PC-3 (cell line): ENCODE measurements around the gene CLSTN3. TPM values are rescaled to one million over a fixed set of nuclear protein-coding genes. Genes with fewer than 3 reads are reported as not detected.

Experiments used
- ATAC-seq: fragments of 200-7000 bp; cut with Tn5 transposase; 2 replicates; pipeline ENCODE4 v1.9.1; 2020; ENCODE audit warnings: mild to moderate bottlenecking, moderate library complexity
- BruUV-seq: library from RNA; stranded (reverse); fragments of 400-500 nt; replicated peaks from 2 replicates; lab custom pipeline; 2021; lab: Mats Ljungman, UMichigan
- CTCF ChIA-PET: fragments of 300-600 bp; sonication (Branson Sonifier 250); formaldehyde crosslinking; loops from one replicate; lab custom pipeline; 2022; ENCODE audit warnings: antibody characterized with exemption; lab: Charles Lee
- POLR2A ChIA-PET: fragments of 300-600 bp; sonication (Branson Sonifier 250); formaldehyde crosslinking; loops from one replicate; lab custom pipeline; 2022; ENCODE audit warnings: antibody characterized with exemption; ENCODE audit not compliant: unreplicated experiment; lab: Charles Lee
- DNase-seq: peaks from one replicate; pipeline ENCODE4 v3.0.0-alpha.2; 2015
- H2AFZ ChIP-seq: fragments of 300-600 bp; sonication (generic); 2 replicates; pipeline ENCODE4 v1.6.0; 2016; ENCODE audit warnings: antibody characterized with exemption, low read length
- H3F3A ChIP-seq: fragments of 300-600 bp; sonication (generic); one replicate; pipeline ENCODE4 v1.6.0; 2017; ENCODE audit warnings: antibody characterized with exemption, low read length, control low read depth, mild to moderate bottlenecking; ENCODE audit not compliant: unreplicated experiment
- H3K27ac ChIP-seq: fragments of 300-600 bp; sonication (generic); 2 replicates; pipeline ENCODE4 v1.5.1; 2016; ENCODE audit warnings: mild to moderate bottlenecking, low read length
- H3K27me3 ChIP-seq: fragments of 300-600 bp; sonication (generic); 2 replicates; pipeline ENCODE4 v1.6.1; 2016; ENCODE audit warnings: low read length, mixed read lengths
- H3K36me3 ChIP-seq: fragments of 300-600 bp; sonication (generic); 2 replicates; pipeline ENCODE4 v1.6.1; 2016; ENCODE audit warnings: low read depth, mixed run types, low read length, mixed read lengths
- H3K4me1 ChIP-seq: fragments of 300-600 bp; sonication (generic); 2 replicates; pipeline ENCODE4 v1.5.1; 2016; ENCODE audit warnings: low read length; ENCODE audit not compliant: insufficient read depth
- H3K4me2 ChIP-seq: fragments of 300-600 bp; sonication (generic); 2 replicates; pipeline ENCODE4 v1.6.0; 2016; ENCODE audit warnings: low read length
- H3K4me3 ChIP-seq: fragments of 300-600 bp; sonication (generic); 2 replicates; pipeline ENCODE4 v1.5.1; 2016; ENCODE audit warnings: mild to moderate bottlenecking, low read length, mixed read lengths
- H3K79me2 ChIP-seq: fragments of 300-600 bp; sonication (generic); 2 replicates; pipeline ENCODE4 v1.6.1; 2017; ENCODE audit warnings: low read length, mixed read lengths
- H3K9ac ChIP-seq: fragments of 300-600 bp; sonication (generic); 2 replicates; pipeline ENCODE4 v1.6.0; 2016; ENCODE audit warnings: mild to moderate bottlenecking, low read length
- H3K9me2 ChIP-seq: fragments of 300-600 bp; sonication (generic); replicated peaks from 2 replicates; pipeline ENCODE4 v1.6.1; 2016; ENCODE audit warnings: mixed run types, low read length, mixed read lengths
- H3K9me3 ChIP-seq: fragments of 300-600 bp; sonication (generic); 2 replicates; pipeline ENCODE4 v1.6.1; 2016; ENCODE audit warnings: low read length, mixed read lengths
- H4K20me1 ChIP-seq: fragments of 300-600 bp; sonication (generic); 2 replicates; pipeline ENCODE4 v1.6.1; 2016; ENCODE audit warnings: low read length, mixed read lengths
- CTCF ChIP-seq: fragments of 300-600 bp; sonication (generic); conservative IDR thresholded peaks from 2 replicates; pipeline ENCODE4 v1.5.1; 2017; ENCODE audit warnings: antibody characterized with exemption, low read depth, mild to moderate bottlenecking, low read length
- EZH2 ChIP-seq: fragments of 300-600 bp; sonication (generic); IDR thresholded peaks from one replicate; pipeline ENCODE4 v1.6.1; 2017; ENCODE audit warnings: antibody characterized with exemption, mild to moderate bottlenecking, low read length; ENCODE audit not compliant: unreplicated experiment
- EZH2phosphoT487 ChIP-seq: fragments of 300-600 bp; sonication (generic); IDR thresholded peaks from 2 replicates; pipeline ENCODE4 v1.6.1; 2018; ENCODE audit warnings: mild to moderate bottlenecking, antibody characterized with exemption, low read length, borderline replicate concordance
- intact Hi-C: fragments of 100-400 bp; cut with micrococcal nuclease; formaldehyde crosslinking; loops from 2 replicates; pipeline ENCODE4 v1.9.0; 2023
- total RNA-seq: library from RNA; depleted of rRNA; stranded (reverse); fragments of >200 nt; gene quantifications from 2 replicates; pipeline ENCODE4 v1.2.3, GENCODE V29; 2014

The CLSTN3 gene
- total RNA-seq, 1 experiment from 2014 or later, result 10.9 TPM

GRCh38 chr12:7122811-7123769, 7.1 kb upstream of the CLSTN3 start:
- CTCF ChIA-PET, result no interaction called here
- no peaks in the 10 kb centered on the region for H3K79me2 ChIP-seq
- BruUV-seq, result no TSS peak

GRCh38 chr12:7123806-7124522, 6.2 kb upstream of the CLSTN3 start:
- Histone ChIP-seq H3K79me2 (no peaks in the 10 kb centered on the region), H2AFZ (no peak overlapping the region), H3F3A (no peaks in the 10 kb centered on the region), H3K27me3 (no peaks in the 10 kb centered on the region), H3K4me3 (no peak overlapping the region), H3K36me3 (no peaks in the 10 kb centered on the region), H3K27ac (no peak overlapping the region), H3K9ac (no peak overlapping the region), H3K9me2 (no peaks in the 10 kb centered on the region), H4K20me1 (no peaks in the 10 kb centered on the region), H3K4me2 (no peak overlapping the region), H3K4me1 (no peaks in the 10 kb centered on the region), H3K9me3 (no peaks in the 10 kb centered on the region)
- TF ChIP-seq CTCF, result no peak
- no peak for TF ChIP-seq EZH2
- TF ChIP-seq EZH2phosphoT487, result no peak
- ATAC-seq (no peak), DNase-seq (no peak)
- POLR2A ChIA-PET, result no interaction called here
- CTCF ChIA-PET, result no interaction called here
- BruUV-seq, result no TSS peak
- intact Hi-C loops, result no loop called here

More at GRCh38 chr12:7122811-7123769, 7.1 kb upstream of the CLSTN3 start:
- DNase-seq (no peak), ATAC-seq (no peak)
- H3K9me2 ChIP-seq, result no peaks in the 10 kb centered on the region
- H3K36me3 ChIP-seq, result no peaks in the 10 kb centered on the region
- no peak overlapping the region for H3K4me2 ChIP-seq
- no peak overlapping the region for H3K4me3 ChIP-seq
- H3K9ac ChIP-seq, result no peak overlapping the region
- H4K20me1 ChIP-seq, result no peaks in the 10 kb centered on the region
- POLR2A ChIA-PET, result no interaction called here
- H3F3A ChIP-seq, result no peaks in the 10 kb centered on the region
- H3K27ac ChIP-seq, result no peak overlapping the region
- no peaks in the 10 kb centered on the region for H3K27me3 ChIP-seq
- H3K4me1 ChIP-seq, result no peaks in the 10 kb centered on the region
- H2AFZ ChIP-seq, result no peak overlapping the region
- TF ChIP-seq EZH2phosphoT487 (no peak), EZH2 (no peak), CTCF (no peak)
- no peaks in the 10 kb centered on the region for H3K9me3 ChIP-seq
- intact Hi-C loops, result no loop called here
